GM13977 (cell line): Measurements from ENCODE around the gene CIITA.
A peak's percentile ranks its signal among the peaks of the same experiment; 100 is the strongest.

Experiments used
- DNase-seq: peaks from one replicate; pipeline ENCODE4 v3.0.0; 2012; ENCODE audit warnings: low spot score
- CTCF ChIP-seq: IDR thresholded peaks from 2 replicates; pipeline ENCODE4 v1.5.1; 2012; ENCODE audit warnings: mild to moderate bottlenecking, control low read depth; ENCODE audit not compliant: insufficient read depth; ENCODE audit errors: extremely low read depth, missing control alignments
- in situ Hi-C: fragments of 300-500 bp; cut with MboI; formaldehyde crosslinking; loops from one replicate; pipeline ENCODE4 v1.12.0; 2022; ENCODE audit warnings: low sequenced_read_pairs, low pct_unique_long_range_greater_than_20kb, mixed read lengths, inconsistent platforms; ENCODE audit not compliant: unreplicated experiment

Gene CIITA

GRCh38 chr16:10943064-10943353 is 66.0 kb downstream of the CIITA start:
- no peak for TF ChIP-seq CTCF
- DNase-seq = no peak
- in situ Hi-C loops = no loop called here

- in situ Hi-C loops = no loop called here
- no peak for TF ChIP-seq CTCF
Measured at GRCh38 chr16:10944249-10945064, 67.5 kb downstream of the CIITA start, which contains the start of gene CLEC16A. Gene CLEC16A (plus strand): TSS chr16:10944564. CDS start chr16:10944718, 154 bp downstream.

GRCh38 chr16:10945065-10945787 is 68.2 kb downstream of the CIITA start:
- in situ Hi-C loops = no loop called here
- TF ChIP-seq CTCF = no peak

More at GRCh38 chr16:10944249-10945064, 67.5 kb downstream of the CIITA start, which contains the start of gene CLEC16A:
- peak; percentile 95 for DNase-seq

GRCh38 chr16:10946308-10946707 is 69.3 kb downstream of the CIITA start:
- in situ Hi-C loops = no loop called here
- DNase-seq = no peak
- no peak for TF ChIP-seq CTCF

More at GRCh38 chr16:10945065-10945787, 68.2 kb downstream of the CIITA start:
- no peak for DNase-seq

- no peak for TF ChIP-seq CTCF
- no peak for DNase-seq
- in situ Hi-C loops = no loop called here
Measured at GRCh38 chr16:10947211-10947787, 70.3 kb downstream of the CIITA start.

GRCh38 chr16:10949424-10949970 is 72.5 kb downstream of the CIITA start:
- DNase-seq = no peak
- peak; percentile 49 for TF ChIP-seq CTCF
- in situ Hi-C loops = no loop called here
